ENCODE measurements around the gene CASP3. TPM values are rescaled to one million over a fixed set of nuclear protein-coding genes. Genes with fewer than 3 reads are reported as not detected.

Gene CASP3
- total RNA-seq, result 15.8 and 16.8 TPM in 2 replicates
- total RNA-seq (2013), result 25.4 TPM
- polyA plus RNA-seq, result 7.9 and 16.6 TPM in 2 replicates
- 3.1 and 4.4 TPM in 2 replicates for polyA minus RNA-seq

GRCh38 chr4:184649026-184649970 lies at the start of gene CASP3, which contains the start of gene PRIMPOL:
Gene CASP3 (minus strand): TSS chr4:184649447. CDS start chr4:184638453, 10,994 bp downstream.
Gene PRIMPOL (plus strand): TSS chr4:184649738. CDS start chr4:184657141, 7,403 bp downstream.
- H3K4me2 ChIP-seq (replicated peaks; ENCODE audit: low read depth, low read length, poor library complexity, severe bottlenecking), result peak within 1 kb of the TSS; percentile 93
- DNase-seq (peak; percentile 97), ATAC-seq (ENCODE audit: low read depth) (peak; percentile 95)
- no peaks in the 10 kb centered on the region for H3K27me3 ChIP-seq (replicated peaks in 1 of 4; ENCODE audit: control extremely low read depth in 1 of 4, control insufficient read depth in 3 of 4, insufficient read depth in 4 of 4, low read length in 3 of 4)
- peaks cover 52% of the 10 kb centered on the region for H3K79me2 ChIP-seq (ENCODE audit: control insufficient read depth, insufficient read depth, low read length)
- H3K4me1 ChIP-seq (ENCODE audit: control insufficient read depth in 2 of 2, insufficient read depth in 2 of 2, low read length in 2 of 2), result peaks cover 24 to 29% of the 10 kb centered on the region in 2 donors
- no peak for TF ChIP-seq EZH2 (IDR thresholded peaks at IDR 0.05; ENCODE audit: borderline replicate concordance, insufficient read depth, low read depth, low read length, poor library complexity, severe bottlenecking)
- TF ChIP-seq CTCF (IDR thresholded peaks at IDR 0.05), result peak; percentile 18
- peaks cover 15% of the 10 kb centered on the region for H4K20me1 ChIP-seq (ENCODE audit: control insufficient read depth, insufficient read depth, low read length, poor library complexity, severe bottlenecking)
- CTCF ChIA-PET, result interaction anchor here (1.1 to 2.7 kb wide), 6 partner anchors 84 to 485 kb away, joined by 3 to 10 read pairs (median 4); partner anchors contain the start of gene CENPU
- peak within 1 kb of the TSS; percentile 94 for H3K4me3 Mint-ChIP-seq
- peak within 1 kb of the TSS; percentile 94 for H3K27ac Mint-ChIP-seq
- H3K9me3 ChIP-seq (ENCODE audit: control extremely low read depth in 1 of 3, control insufficient read depth in 2 of 3, insufficient read depth in 1 of 3, low read length in 2 of 3), result no peaks in the 10 kb centered on the region
- intact Hi-C loops (cut with micrococcal nuclease), result loop anchor here (1.0 to 5.0 kb wide), 8 partner anchors 85 to 822 kb away; partner anchors contain the start of genes ACSL1, CCDC110, CENPU and SLC25A4
- peaks cover 44% of the 10 kb centered on the region for H3K4me1 Mint-ChIP-seq
- peak within 1 kb of the TSS; percentile 97 for H3K9ac ChIP-seq (ENCODE audit: low read length)
- H2AFZ ChIP-seq (ENCODE audit: insufficient read depth, low read depth, low read length, poor library complexity, severe bottlenecking), result peak within 1 kb of the TSS; percentile 91
- POLR2A ChIA-PET, result interaction anchor here (0.6 to 2.5 kb wide), 7 partner anchors 57 to 385 kb away, joined by 3 to 23 read pairs (median 4); partner anchors contain the start of genes CENPU and IRF2
- no peaks in the 10 kb centered on the region for H3K27me3 Mint-ChIP-seq
- no peaks in the 10 kb centered on the region for H3K9me3 Mint-ChIP-seq (ENCODE audit: insufficient read depth)
- H3K4me3 ChIP-seq (ENCODE audit: control extremely low read depth in 1 of 5, extremely low read depth in 1 of 5, insufficient read depth in 1 of 5, low read depth in 2 of 5, low read length in 4 of 5), result peak within 1 kb of the TSS; percentile 75 to 95 (median 89)
- H3K36me3 ChIP-seq (replicated peaks in 1 of 2; ENCODE audit: control extremely low read depth in 1 of 2, control insufficient read depth in 1 of 2, extremely low read depth in 1 of 2, insufficient read depth in 2 of 2, low read length in 1 of 2), result peaks cover 1 to 3% of the 10 kb centered on the region in 2 experiments
- peak within 1 kb of the TSS; percentile 71 to 95 for H3K27ac ChIP-seq (ENCODE audit: low read length in 2 of 2)
- under 1% methylated on average over 90 of the region's 90 CpGs for WGBS (ENCODE audit: insufficient coverage)

Data from B cell (primary cell).